Lower leg skin (tissue), 4 donors: ENCODE measurements around the gene MYOF. TPM values are rescaled to one million over a fixed set of nuclear protein-coding genes. Genes with fewer than 3 reads are reported as not detected.
"Not testable (repeated sequence)": the region's sequence is repeated elsewhere in the genome, so short reads cannot be mapped to it uniquely, and the experiment has no call there.

Experiments
- DNase-seq, 2 donors: peaks; one replicate each; pipeline ENCODE4 v3.0.0-alpha.2; 2019; ENCODE audit warnings: low spot score in 2 of 2
- H3K4me3 ChIP-seq: fragments of 200-600 bp; sonication (generic); 2 replicates; pipeline ENCODE4 v1.5.1; 2017; ENCODE audit warnings: mild to moderate bottlenecking, low read depth; ENCODE audit not compliant: poor library complexity, severe bottlenecking
- CTCF ChIP-seq, 3 donors: fragments of 450-650 bp; IDR thresholded peaks; one replicate each; pipeline ENCODE4 v1.5.1; 2016; ENCODE audit warnings: antibody characterized with exemption in 3 of 3, mild to moderate bottlenecking in 3 of 3, moderate library complexity in 2 of 3
- POLR2A ChIP-seq, 2 donors: fragments of 450-650 bp; IDR thresholded peaks; one replicate each; pipeline ENCODE4 v1.6.1; 2016 to 2017; ENCODE audit warnings: antibody characterized with exemption in 2 of 2, mild to moderate bottlenecking in 1 of 2, moderate library complexity in 1 of 2
- WGBS, 2 donors: methylation state at CpG; one replicate each; pipeline ENCODE4 v1.1.5; 2018; 5-methylcytosine and 5-hydroxymethylcytosine counted together
- intact Hi-C: fragments of 100-400 bp; cut with DNase I; formaldehyde crosslinking; loops from one replicate; pipeline ENCODE4 v1.15.0; 2023; ENCODE audit warnings: low total_unique reads
- total RNA-seq, 4 donors: library from RNA; depleted of rRNA; stranded (reverse); fragments of >200 nt; gene quantifications; one replicate each; pipeline ENCODE4 v1.1.0, GENCODE V29; 2016

MYOF gene
- total RNA-seq, 4 donors from 2014 or later = 65.5 to 129 (median 90.3) TPM

GRCh38 chr10:93425861-93426260, 56.3 kb downstream of the MYOF start:
- DNase-seq = no peak
- intact Hi-C loops = loop anchor here (10.0 kb wide), 1 partner anchor 49 kb away; no protein-coding TSS in a partner anchor
- TF ChIP-seq CTCF (IDR thresholded peaks at IDR 0.05) = no peak
- TF ChIP-seq POLR2A (IDR thresholded peaks at IDR 0.05) = no peak
- WGBS, 2 donors = 89 to 94% methylated on average over 6 of the region's 6 CpGs
- H3K4me3 ChIP-seq = no peak overlapping the region

- no peak for DNase-seq
- intact Hi-C loops = loop anchor here (10.0 kb wide), 1 partner anchor 53 kb away; no protein-coding TSS in a partner anchor
- WGBS, 2 donors = 52 to 63% methylated on average over 4 of the region's 4 CpGs
- no peak for TF ChIP-seq POLR2A (IDR thresholded peaks at IDR 0.05)
- TF ChIP-seq CTCF (IDR thresholded peaks at IDR 0.05) = no peak
- H3K4me3 ChIP-seq = no peak overlapping the region
These were observed 60.0 kb downstream of the MYOF start for GRCh38 chr10:93422118-93422517.

- no peak overlapping the region for H3K4me3 ChIP-seq
- DNase-seq = no peak
- TF ChIP-seq POLR2A (IDR thresholded peaks at IDR 0.05) (no peak), CTCF (IDR thresholded peaks at IDR 0.05) (no peak)
- intact Hi-C loops = loop anchor here (10.0 kb wide), 1 partner anchor 54 kb away; no protein-coding TSS in a partner anchor
- 57 to 67% methylated on average over 6 of the region's 6 CpGs for WGBS, 2 donors
These were observed 60.9 kb downstream of the MYOF start for GRCh38 chr10:93420944-93421825.

GRCh38 chr10:93420091-93420490, 62.0 kb downstream of the MYOF start:
- DNase-seq = no peak
- TF ChIP-seq CTCF (IDR thresholded peaks at IDR 0.05) (no peak), POLR2A (IDR thresholded peaks at IDR 0.05) (no peak)
- H3K4me3 ChIP-seq = no peak overlapping the region
- 50 to 56% methylated on average over 5 of the region's 5 CpGs for WGBS, 2 donors
- intact Hi-C loops = loop anchor here (10.0 kb wide), 1 partner anchor 55 kb away; no protein-coding TSS in a partner anchor

- intact Hi-C loops, H3K4me3 ChIP-seq, DNase-seq: not testable (repeated sequence)
- 85 to 88% methylated on average over 8 of the region's 8 CpGs for WGBS, 2 donors
These were observed 63.1 kb downstream of the MYOF start for GRCh38 chr10:93419016-93419415.

GRCh38 chr10:93417921-93418320, 64.2 kb downstream of the MYOF start:
- DNase-seq = no peak
- TF ChIP-seq CTCF (IDR thresholded peaks at IDR 0.05) (no peak), POLR2A (IDR thresholded peaks at IDR 0.05) (no peak)
- WGBS, 2 donors = 80 to 86% methylated on average over 3 of the region's 3 CpGs
- H3K4me3 ChIP-seq = no peak overlapping the region
- intact Hi-C loops = no loop called here
